Activated B cell treated with CpG ODN at 0.5 μM for 24 hours (primary cell): ENCODE measurements around the gene SLC35D3. TPM values are rescaled to one million over a fixed set of nuclear protein-coding genes. Genes with fewer than 3 reads are reported as not detected.

ENCODE experiments used
- ATAC-seq: fragments of 200-7000 bp; cut with Tn5 transposase; one replicate; pipeline ENCODE4 v1.10.0; 2021; ENCODE audit warnings: low read depth, mild to moderate bottlenecking, moderate library complexity
- CTCF ChIA-PET: fragments of 350-600 bp; sonication (Branson Sonifier 250); formaldehyde crosslinking; loops from one replicate; lab custom pipeline; 2021; ENCODE audit warnings: antibody characterized with exemption; lab: Charles Lee
- POLR2A ChIA-PET: fragments of 350-600 bp; sonication (Branson Sonifier 250); formaldehyde crosslinking; loops from one replicate; lab custom pipeline; 2021; ENCODE audit warnings: antibody characterized with exemption; lab: Charles Lee
- DNase-seq: peaks from one replicate; pipeline ENCODE4 v3.0.0; 2022
- H3K27ac Mint-ChIP-seq: one replicate; pipeline ENCODE4 v1.8.0; 2020; ENCODE audit warnings: mixed read lengths
- H3K27me3 Mint-ChIP-seq: one replicate; pipeline ENCODE4 v1.8.0; 2021; ENCODE audit warnings: mixed read lengths
- H3K36me3 Mint-ChIP-seq: one replicate; pipeline ENCODE4 v1.8.0; 2021; ENCODE audit warnings: low read depth, mixed read lengths
- H3K4me1 Mint-ChIP-seq: one replicate; pipeline ENCODE4 v1.8.0; 2021; ENCODE audit warnings: mixed read lengths
- H3K4me3 Mint-ChIP-seq: one replicate; pipeline ENCODE4 v1.8.0; 2020; ENCODE audit warnings: mild to moderate bottlenecking, mixed read lengths
- H3K9me3 Mint-ChIP-seq: one replicate; pipeline ENCODE4 v1.8.0; 2020; ENCODE audit warnings: mixed read lengths
- intact Hi-C: fragments of 100-400 bp; cut with micrococcal nuclease; formaldehyde crosslinking; loops from one replicate; pipeline ENCODE4 v1.15.1; 2024
- total RNA-seq: library from RNA; stranded (reverse); gene quantifications from 2 replicates; pipeline ENCODE4 v1.2.3, GENCODE V29; 2022
- TF ChIP-seq, protein P1 (sequence below): fragments of 200-600 bp; IDR thresholded peaks from one replicate; pipeline ENCODE4 v1.8.0; 2022; ENCODE audit warnings: antibody characterized with exemption, mild to moderate bottlenecking

The SLC35D3 gene
- total RNA-seq, 1 donor from 2014 or later, result not detected

DNA sequence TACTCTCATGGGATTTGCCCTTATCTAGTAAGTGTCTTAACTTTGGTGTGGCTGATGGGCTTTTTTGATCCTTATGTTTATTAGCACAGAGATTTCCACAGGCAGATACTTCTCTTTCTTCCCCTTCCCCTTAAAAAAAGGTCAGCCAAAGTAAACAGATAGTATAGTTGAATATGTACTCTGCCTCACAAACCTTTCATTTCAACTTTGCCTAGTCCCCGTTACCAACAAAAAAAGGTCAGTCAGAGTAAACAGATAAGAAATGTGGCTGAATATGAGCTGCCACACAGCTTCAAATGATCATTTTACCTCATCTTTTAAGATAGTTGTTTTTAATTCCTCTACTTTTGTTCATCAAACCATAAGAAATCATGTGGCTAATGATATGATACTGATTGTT lies 34.1 kb upstream of the SLC35D3 start:
- Mint-ChIP-seq H3K27ac (no peak overlapping the region), H3K4me3 (no peak overlapping the region), H3K9me3 (no peaks in the 10 kb centered on the region), H3K4me1 (peaks cover 17% of the 10 kb centered on the region), H3K27me3 (no peaks in the 10 kb centered on the region), H3K36me3 (peaks cover 16% of the 10 kb centered on the region)
- DNase-seq (no peak), ATAC-seq (no peak)
- intact Hi-C loops, result no loop called here
- POLR2A ChIA-PET, result no interaction called here
- TF ChIP-seq, protein P1, sequence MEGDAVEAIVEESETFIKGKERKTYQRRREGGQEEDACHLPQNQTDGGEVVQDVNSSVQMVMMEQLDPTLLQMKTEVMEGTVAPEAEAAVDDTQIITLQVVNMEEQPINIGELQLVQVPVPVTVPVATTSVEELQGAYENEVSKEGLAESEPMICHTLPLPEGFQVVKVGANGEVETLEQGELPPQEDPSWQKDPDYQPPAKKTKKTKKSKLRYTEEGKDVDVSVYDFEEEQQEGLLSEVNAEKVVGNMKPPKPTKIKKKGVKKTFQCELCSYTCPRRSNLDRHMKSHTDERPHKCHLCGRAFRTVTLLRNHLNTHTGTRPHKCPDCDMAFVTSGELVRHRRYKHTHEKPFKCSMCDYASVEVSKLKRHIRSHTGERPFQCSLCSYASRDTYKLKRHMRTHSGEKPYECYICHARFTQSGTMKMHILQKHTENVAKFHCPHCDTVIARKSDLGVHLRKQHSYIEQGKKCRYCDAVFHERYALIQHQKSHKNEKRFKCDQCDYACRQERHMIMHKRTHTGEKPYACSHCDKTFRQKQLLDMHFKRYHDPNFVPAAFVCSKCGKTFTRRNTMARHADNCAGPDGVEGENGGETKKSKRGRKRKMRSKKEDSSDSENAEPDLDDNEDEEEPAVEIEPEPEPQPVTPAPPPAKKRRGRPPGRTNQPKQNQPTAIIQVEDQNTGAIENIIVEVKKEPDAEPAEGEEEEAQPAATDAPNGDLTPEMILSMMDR, result no peak
- CTCF ChIA-PET, result no interaction called here

DNA sequence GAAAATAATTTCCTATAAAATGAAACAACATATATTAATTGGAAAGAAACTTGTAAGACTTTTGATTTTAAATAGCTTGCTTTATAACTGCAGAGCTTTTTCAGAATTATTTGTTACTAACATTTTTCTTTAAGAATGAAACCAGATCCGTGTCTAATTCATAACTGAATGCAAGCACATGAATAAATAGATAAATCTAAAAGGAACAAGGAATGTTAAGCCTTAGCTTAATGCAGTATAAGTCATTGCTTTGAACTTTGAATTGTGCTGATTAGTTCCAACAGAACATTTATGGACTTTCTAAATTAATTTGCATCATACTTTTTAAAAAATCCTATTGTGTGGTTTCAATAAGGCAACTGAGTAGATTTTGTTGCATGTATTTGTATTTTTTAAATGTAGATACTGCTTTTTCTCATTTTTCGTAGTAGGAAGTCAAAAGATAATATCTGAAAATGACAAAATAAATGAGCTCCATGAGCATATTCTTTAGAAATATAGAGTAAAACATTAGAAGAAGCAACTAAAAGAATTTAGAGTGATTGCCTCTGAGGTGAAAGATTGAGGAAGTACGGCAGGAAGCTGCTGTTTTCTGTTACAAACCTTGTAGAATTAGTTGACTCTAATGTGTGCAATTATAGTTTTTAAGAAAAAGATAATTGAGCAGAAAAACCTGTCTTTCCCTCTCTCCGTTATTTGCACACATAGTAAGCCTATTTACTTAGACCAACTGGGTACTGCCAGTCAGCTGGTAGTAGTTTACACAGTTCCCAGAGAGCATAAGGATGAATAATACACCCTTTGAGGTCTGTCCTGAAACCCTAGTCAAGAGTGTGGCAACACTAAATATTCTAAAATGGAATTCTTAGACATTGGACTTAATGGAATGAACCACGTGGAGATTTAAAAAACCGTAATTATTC lies 32.6 kb upstream of the SLC35D3 start:
- intact Hi-C loops, result no loop called here
- no peak for ATAC-seq
- H3K4me1 Mint-ChIP-seq, result peaks cover 17% of the 10 kb centered on the region
- H3K27me3 Mint-ChIP-seq, result no peaks in the 10 kb centered on the region
- CTCF ChIA-PET, result interaction anchor here (1.1 kb wide), 1 partner anchor 246 kb away, joined by 3 read pairs; no protein-coding TSS in a partner anchor
- TF ChIP-seq, protein P1, result no peak
- POLR2A ChIA-PET, result no interaction called here
- no peak overlapping the region for H3K27ac Mint-ChIP-seq
- no peak for DNase-seq
- H3K9me3 Mint-ChIP-seq, result no peaks in the 10 kb centered on the region
- no peak overlapping the region for H3K4me3 Mint-ChIP-seq
- peaks cover 18% of the 10 kb centered on the region for H3K36me3 Mint-ChIP-seq

DNA sequence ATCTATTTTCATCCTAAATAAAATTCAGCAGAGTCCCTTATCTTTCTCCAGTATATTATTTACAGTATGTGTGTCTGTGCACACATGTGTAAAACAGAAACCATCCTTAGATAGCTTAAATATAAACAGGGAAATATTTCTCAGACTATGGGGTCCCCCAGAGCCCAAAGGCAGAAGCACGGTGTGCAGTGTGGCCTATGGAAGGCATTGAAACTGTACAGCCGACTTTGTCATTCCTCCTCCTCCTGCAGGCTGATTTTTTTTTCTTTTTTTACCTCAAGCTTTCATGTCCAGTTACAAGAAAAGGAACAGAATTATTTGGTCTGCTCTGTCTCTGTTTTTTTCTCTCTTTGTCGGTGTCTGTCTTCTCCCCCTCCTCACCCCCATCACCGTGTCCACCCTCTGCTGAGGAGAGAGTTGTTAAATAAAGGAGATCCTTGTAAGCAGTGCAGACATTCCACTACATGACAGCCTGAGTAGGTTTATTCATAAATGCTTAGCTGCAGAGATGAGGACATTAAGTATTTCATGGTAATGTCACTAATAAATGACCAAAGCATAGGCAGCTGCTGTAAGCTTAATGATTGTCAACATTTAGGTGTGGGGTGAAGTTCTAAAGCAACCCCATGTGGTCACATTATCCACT lies 31.8 kb upstream of the SLC35D3 start:
- TF ChIP-seq, protein P1, result no peak
- intact Hi-C loops, result no loop called here
- Mint-ChIP-seq H3K27ac (peak overlapping the region; percentile 1), H3K27me3 (no peaks in the 10 kb centered on the region), H3K4me1 (peaks cover 17% of the 10 kb centered on the region), H3K4me3 (no peak overlapping the region), H3K9me3 (no peaks in the 10 kb centered on the region), H3K36me3 (peaks cover 14% of the 10 kb centered on the region)
- DNase-seq (no peak), ATAC-seq (no peak)
- ChIA-PET POLR2A (no interaction called here), CTCF (interaction anchor here (1.1 kb wide), 1 partner anchor 247 kb away, joined by 3 read pairs; no protein-coding TSS in a partner anchor)

DNA sequence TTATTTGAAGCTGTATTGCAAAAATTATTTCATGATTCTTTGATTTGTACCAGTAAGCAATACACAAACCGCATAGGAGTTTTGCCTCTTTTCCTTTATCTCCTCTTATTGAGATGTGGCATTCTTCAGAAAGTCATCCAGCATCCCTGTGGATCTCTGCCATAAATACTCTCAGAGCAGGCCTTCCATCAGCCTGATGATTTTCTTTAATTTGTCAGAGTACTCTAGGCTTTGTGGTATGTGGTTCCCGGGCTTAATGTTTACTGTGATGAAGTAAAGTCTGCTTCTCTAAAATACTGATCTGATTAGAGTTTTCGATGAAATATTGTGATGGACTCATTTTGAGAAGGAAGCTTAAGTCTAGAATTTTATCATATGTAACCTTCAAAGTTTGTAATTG lies 31.1 kb upstream of the SLC35D3 start:
- TF ChIP-seq, protein P1, result no peak
- Mint-ChIP-seq H3K9me3 (no peaks in the 10 kb centered on the region), H3K36me3 (peaks cover 11% of the 10 kb centered on the region), H3K4me3 (no peak overlapping the region), H3K27ac (no peak overlapping the region), H3K27me3 (no peaks in the 10 kb centered on the region), H3K4me1 (peaks cover 17% of the 10 kb centered on the region)
- CTCF ChIA-PET, result no interaction called here
- ATAC-seq (no peak), DNase-seq (no peak)
- POLR2A ChIA-PET, result no interaction called here
- intact Hi-C loops, result no loop called here

DNA sequence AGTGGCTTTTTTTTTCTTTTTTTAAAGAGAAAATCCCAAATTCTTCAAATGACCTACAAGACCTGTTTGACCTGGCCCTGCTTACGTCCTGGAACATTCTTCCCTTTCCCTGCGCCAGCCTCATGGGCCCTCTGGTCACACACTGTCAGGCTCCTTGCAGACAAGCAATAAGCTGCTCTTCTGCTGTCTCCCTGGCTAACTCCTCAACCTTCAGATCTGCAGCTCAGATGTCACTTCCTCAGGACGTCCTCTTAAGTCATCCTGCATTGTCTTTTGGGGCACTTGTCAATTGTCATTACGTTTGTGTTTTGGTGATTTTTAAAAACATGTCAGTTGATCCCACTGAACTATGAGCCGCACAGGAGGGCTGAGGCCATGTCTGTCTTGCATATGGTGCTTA lies 28.9 kb upstream of the SLC35D3 start:
- Mint-ChIP-seq H3K27me3 (no peaks in the 10 kb centered on the region), H3K4me3 (no peak overlapping the region), H3K36me3 (peaks cover 10% of the 10 kb centered on the region), H3K9me3 (no peaks in the 10 kb centered on the region), H3K4me1 (peaks cover 17% of the 10 kb centered on the region), H3K27ac (no peak overlapping the region)
- DNase-seq, result no peak
- ChIA-PET CTCF (no interaction called here), POLR2A (no interaction called here)
- intact Hi-C loops, result no loop called here
- TF ChIP-seq, protein P1, result no peak
- ATAC-seq, result no peak
